SW480 (cell line): ENCODE results near the gene KIAA0753.

ENCODE experiments used
- DNase-seq: peaks from one replicate; pipeline ENCODE4 v3.0.0-alpha.2; 2016; ENCODE audit warnings: low spot score

KIAA0753 gene

GRCh38 chr17:6641247-6641863 is 844 bp upstream of the KIAA0753 start:
- peak; percentile 46 for DNase-seq

- peak; percentile 44 for DNase-seq
Observed at GRCh38 chr17:6639586-6640535, 650 bp downstream of the KIAA0753 start.

GRCh38 chr17:6639014-6639585 is 1.4 kb downstream of the KIAA0753 start:
- no peak for DNase-seq

GRCh38 chr17:6638046-6638908 is 2.2 kb downstream of the KIAA0753 start:
- no peak for DNase-seq

- DNase-seq: no peak
Observed at GRCh38 chr17:6637458-6637840, 3.1 kb downstream of the KIAA0753 start.

GRCh38 chr17:6636616-6637457 is 3.7 kb downstream of the KIAA0753 start:
- no peak for DNase-seq

- no peak for DNase-seq
Observed at GRCh38 chr17:6636105-6636504, 4.4 kb downstream of the KIAA0753 start.

- DNase-seq: no peak
Observed at GRCh38 chr17:6633263-6633662, 7.2 kb downstream of the KIAA0753 start.

- no peak for DNase-seq
Observed at GRCh38 chr17:6632530-6632929, 8.0 kb downstream of the KIAA0753 start.

- no peak for DNase-seq
Observed at GRCh38 chr17:6630390-6630789, 10.1 kb downstream of the KIAA0753 start.

- no peak for DNase-seq
Observed at GRCh38 chr17:6627019-6627418, 13.5 kb downstream of the KIAA0753 start.

- DNase-seq: no peak
Observed at GRCh38 chr17:6626616-6627015, 13.9 kb downstream of the KIAA0753 start.

GRCh38 chr17:6623941-6624340 is 16.6 kb downstream of the KIAA0753 start:
- DNase-seq: no peak

GRCh38 chr17:6611231-6611630 is 29.3 kb downstream of the KIAA0753 start:
- DNase-seq: no peak

GRCh38 chr17:6610011-6610410 is 30.5 kb downstream of the KIAA0753 start:
- no peak for DNase-seq

- peak; percentile 13 for DNase-seq
Observed at GRCh38 chr17:6608321-6608720, 32.2 kb downstream of the KIAA0753 start.

GRCh38 chr17:6605142-6605541 is 35.4 kb downstream of the KIAA0753 start:
- no peak for DNase-seq

GRCh38 chr17:6603744-6604325 is 36.7 kb downstream of the KIAA0753 start:
- DNase-seq: no peak

- no peak for DNase-seq
Observed at GRCh38 chr17:6602141-6602540, 38.4 kb downstream of the KIAA0753 start.

- DNase-seq: no peak
Observed at GRCh38 chr17:6599364-6599763, 41.1 kb downstream of the KIAA0753 start.

- DNase-seq: no peak
Observed at GRCh38 chr17:6597727-6598126, 42.8 kb downstream of the KIAA0753 start.
